ENCODE results near the gene DNAJC5G.
A peak's percentile ranks its signal among the peaks of the same experiment; 100 is the strongest.

Gene DNAJC5G

DNA sequence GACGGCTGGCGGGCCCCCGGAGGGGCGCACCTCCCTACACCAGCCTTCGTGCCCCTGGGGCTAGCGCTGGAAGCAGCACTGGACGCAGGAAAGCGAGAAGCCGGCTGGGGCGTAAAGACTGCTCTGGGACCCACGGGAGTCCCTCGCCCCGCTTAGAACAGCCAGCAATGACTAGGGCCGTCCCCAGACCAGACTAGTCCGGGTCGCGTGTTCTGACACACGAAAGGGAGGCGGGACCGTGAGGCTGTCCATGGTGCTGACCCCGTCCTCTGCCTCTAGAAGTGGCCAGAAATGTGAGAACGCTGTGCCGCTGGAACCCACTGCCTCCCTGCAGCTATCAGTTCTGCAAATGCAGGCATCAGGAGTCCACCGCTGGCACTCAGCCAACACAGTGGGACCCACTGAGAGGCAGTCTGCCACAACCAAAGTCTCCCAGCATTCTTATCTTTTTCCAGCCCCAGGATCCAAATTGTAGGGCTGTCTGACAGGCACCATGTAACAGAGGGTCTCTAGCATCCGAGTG, 33.2 kb downstream of the DNAJC5G start, which contains the start of gene UCN:
Gene UCN, minus strand, starts transcription at position 87 of the 523 bp plus-strand sequence. CDS start 550 bp downstream, outside the sequence.
- Histone ChIP-seq H3K4me3 (peak within 1 kb of the TSS; percentile 32), H3K27ac (no peak within 1 kb of the TSS)
- no peak for DNase-seq (ENCODE audit: low spot score)
- TF ChIP-seq, protein P1, sequence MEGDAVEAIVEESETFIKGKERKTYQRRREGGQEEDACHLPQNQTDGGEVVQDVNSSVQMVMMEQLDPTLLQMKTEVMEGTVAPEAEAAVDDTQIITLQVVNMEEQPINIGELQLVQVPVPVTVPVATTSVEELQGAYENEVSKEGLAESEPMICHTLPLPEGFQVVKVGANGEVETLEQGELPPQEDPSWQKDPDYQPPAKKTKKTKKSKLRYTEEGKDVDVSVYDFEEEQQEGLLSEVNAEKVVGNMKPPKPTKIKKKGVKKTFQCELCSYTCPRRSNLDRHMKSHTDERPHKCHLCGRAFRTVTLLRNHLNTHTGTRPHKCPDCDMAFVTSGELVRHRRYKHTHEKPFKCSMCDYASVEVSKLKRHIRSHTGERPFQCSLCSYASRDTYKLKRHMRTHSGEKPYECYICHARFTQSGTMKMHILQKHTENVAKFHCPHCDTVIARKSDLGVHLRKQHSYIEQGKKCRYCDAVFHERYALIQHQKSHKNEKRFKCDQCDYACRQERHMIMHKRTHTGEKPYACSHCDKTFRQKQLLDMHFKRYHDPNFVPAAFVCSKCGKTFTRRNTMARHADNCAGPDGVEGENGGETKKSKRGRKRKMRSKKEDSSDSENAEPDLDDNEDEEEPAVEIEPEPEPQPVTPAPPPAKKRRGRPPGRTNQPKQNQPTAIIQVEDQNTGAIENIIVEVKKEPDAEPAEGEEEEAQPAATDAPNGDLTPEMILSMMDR (IDR thresholded peaks at IDR 0.05): no peak

DNA sequence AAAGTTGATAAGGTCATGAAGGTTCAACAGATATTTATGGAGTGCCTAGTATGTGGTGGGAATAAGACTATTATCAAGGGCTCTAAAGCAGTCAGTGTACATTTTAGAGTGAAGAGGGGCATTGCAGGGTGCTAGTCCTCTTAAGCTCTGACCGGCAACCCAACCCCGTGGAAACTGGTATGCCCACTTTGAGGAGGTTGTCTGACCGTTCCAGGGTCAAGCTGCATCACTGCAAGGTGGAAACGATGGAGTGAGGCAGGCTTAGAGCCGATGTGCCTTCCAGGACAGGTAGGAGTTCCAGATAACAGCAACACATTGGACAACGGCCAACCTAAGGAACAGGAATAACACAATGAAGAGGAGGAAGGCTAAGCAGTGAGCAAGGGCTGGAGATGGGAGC, 34.4 kb downstream of the DNAJC5G start:
- TF ChIP-seq, protein P1 (IDR thresholded peaks at IDR 0.05): no peak
- no peak overlapping the region for H3K27ac ChIP-seq
- no peak overlapping the region for H3K4me3 ChIP-seq
- no peak for DNase-seq (ENCODE audit: low spot score)

DNA sequence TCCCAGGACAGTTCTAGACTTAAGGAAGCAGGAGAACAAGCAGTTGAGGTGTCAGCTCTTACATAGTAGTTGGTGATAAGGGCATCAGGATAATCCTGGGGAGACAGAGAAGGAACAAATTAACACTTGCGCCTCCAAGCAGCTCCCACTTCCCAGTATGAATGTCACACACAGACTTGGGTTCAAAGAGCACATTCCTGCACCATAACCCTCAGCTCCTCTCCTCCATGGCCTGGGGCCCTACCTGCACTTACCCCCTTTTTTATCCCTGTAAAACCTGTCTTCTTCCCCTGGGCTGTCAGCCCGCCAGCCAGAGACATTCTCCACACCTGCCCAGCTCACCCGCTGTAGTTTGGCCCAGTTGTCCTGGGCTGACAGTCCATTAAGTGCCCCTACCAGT, 36.9 kb downstream of the DNAJC5G start:
- TF ChIP-seq, protein P1 (IDR thresholded peaks at IDR 0.05): no peak
- Histone ChIP-seq H3K27ac (no peak overlapping the region), H3K4me3 (no peak overlapping the region)
- DNase-seq (ENCODE audit: low spot score): no peak

DNA sequence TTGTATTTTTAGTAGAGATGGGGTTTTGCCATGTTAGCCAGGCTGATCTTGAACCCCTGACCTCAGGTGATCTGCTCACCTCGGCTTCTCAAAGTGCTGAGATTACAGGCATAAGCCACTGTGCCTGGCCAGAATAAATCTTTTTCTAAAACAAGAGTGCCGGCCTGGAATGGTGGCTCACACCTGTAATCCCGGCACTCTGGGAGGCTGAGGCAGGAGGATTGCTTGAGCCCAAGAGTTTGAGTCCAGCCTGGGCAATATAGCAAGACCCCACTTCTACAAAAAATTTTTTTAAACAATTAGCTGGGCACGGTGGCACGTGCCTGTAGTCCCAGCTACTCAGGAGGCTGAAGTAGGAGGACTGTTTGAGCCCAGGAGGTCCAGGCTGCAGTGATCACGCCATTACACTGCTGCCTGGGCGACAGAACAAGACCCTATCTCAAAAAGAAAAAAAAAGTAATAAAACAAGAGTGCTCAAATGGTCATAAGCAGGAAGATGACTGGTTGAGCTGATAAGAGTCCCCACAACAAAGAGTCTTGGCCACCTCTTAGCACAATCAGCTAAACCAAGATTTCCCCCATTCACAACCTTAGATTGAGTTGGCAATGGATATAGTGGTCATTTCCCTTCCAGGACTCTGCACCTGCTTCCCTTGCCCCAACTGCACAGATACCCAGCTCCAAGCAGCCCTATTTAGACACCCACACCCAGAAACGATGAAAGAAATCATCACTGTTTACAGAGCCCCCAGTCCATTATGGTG, 38.8 kb downstream of the DNAJC5G start:
- no peak overlapping the region for H3K27ac ChIP-seq

DNA sequence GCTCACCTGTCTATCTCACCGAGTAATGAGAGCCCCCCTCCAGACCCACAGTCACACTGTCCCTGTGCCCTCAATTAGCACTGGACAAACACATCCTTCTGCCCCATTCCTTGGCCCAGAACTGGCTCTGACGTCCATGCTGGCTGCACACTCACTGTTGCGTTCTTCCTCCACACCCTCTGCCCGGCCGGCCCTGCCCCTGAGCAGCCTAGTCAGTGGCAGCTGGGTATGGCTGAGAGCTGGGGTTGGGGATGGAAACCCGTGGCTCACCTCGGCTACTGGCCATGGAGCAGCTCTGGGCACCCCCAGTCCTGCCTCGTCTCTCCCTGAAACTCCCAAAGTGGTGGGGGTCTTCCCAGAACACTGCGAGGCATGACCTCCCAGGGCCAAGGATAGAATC, 39.5 kb downstream of the DNAJC5G start:
- DNase-seq (ENCODE audit: low spot score): no peak

More for the DNA sequence above, 38.8 kb downstream of the DNAJC5G start:
- TF ChIP-seq, protein P1 (IDR thresholded peaks at IDR 0.05): no peak
- DNase-seq (ENCODE audit: low spot score): no peak
- no peak overlapping the region for H3K4me3 ChIP-seq

DNA sequence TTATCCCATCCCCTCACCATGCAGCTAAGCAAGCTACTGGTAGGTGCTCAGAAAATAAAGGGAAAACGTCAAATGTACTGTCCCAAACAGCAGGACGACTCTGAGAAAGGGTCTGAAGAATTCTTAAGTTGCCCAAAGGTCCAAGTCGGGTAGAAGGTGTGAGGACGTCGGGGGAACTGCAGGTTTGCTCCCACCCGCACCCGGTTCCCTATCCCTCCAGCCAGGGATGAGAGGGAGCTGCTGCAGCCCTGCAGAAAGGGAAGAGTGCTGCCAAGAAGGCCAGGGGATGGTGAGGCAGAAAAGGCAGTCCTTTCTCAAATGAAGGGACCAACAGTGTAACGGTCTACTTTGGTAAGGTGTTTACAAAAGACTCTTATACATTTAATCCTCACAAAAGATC, 39.9 kb downstream of the DNAJC5G start:
- Histone ChIP-seq H3K4me3 (no peak overlapping the region), H3K27ac (no peak overlapping the region)
- no peak for DNase-seq (ENCODE audit: low spot score)
- TF ChIP-seq, protein P1 (IDR thresholded peaks at IDR 0.05): no peak

More for the DNA sequence above, 39.5 kb downstream of the DNAJC5G start:
- TF ChIP-seq, protein P1 (IDR thresholded peaks at IDR 0.05): no peak
- no peak overlapping the region for H3K27ac ChIP-seq
- H3K4me3 ChIP-seq: no peak overlapping the region

Data from coronary artery (tissue), 2 donors.